HL-60/S4 treated with retinoic acid at 250 ng/mL for 4 days and 3 days (cell line): ENCODE measurements around the gene TUBB1.

Experiments used
- in situ Hi-C: fragments of 300-500 bp; cut with MboI; formaldehyde crosslinking; loops from 2 replicates; pipeline ENCODE4 v1.7.0; 2022; ENCODE audit warnings: low sequenced_read_pairs

The TUBB1 gene

DNA sequence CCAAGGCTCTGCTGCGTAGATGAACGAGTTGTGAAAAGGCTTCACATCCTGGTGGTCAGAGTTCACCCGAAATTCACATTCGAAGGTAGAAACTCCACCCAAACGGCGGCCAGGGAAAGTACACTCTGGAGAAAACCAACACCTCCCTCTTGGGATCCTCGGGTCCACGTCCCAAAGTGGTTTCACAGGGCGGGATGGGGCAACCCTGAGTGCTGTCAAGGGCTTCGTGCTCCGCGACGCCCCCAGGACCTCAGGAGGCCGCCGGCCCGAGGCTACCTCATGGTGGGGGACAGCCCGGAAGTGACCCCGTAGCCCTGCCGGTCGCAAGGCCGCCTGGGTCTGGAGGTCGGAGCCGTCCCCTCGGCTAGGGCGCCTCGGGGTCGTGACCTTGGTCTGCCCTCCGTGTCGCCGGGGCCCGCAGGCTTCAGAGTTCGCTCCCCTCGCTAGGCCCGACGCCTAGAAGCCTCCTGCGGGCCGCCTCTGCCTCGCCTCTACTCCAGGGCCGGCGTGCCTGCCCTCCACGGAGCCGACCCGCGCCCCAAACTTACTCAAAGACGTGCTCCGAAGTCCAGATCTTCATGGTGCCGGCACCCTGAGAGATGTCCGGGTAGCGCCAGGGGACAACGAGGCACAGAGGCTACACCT is 23.0 kb downstream of the TUBB1 start, which contains the start of gene PRELID3B:
Gene PRELID3B (minus strand): TSS at position 636 of the 645 bp plus-strand sequence. CDS start 56 bp downstream, at position 580.
- in situ Hi-C loops: no loop called here

- in situ Hi-C loops: no loop called here
Measured at GRCh38 chr20:59042796-59043631, 23.8 kb downstream of the TUBB1 start.

- in situ Hi-C loops: no loop called here
Measured at GRCh38 chr20:59043698-59044097, 24.5 kb downstream of the TUBB1 start.

- in situ Hi-C loops: no loop called here
Measured at GRCh38 chr20:59044295-59044694, 25.1 kb downstream of the TUBB1 start.

GRCh38 chr20:59044796-59045195 is 25.6 kb downstream of the TUBB1 start:
- in situ Hi-C loops: no loop called here

DNA sequence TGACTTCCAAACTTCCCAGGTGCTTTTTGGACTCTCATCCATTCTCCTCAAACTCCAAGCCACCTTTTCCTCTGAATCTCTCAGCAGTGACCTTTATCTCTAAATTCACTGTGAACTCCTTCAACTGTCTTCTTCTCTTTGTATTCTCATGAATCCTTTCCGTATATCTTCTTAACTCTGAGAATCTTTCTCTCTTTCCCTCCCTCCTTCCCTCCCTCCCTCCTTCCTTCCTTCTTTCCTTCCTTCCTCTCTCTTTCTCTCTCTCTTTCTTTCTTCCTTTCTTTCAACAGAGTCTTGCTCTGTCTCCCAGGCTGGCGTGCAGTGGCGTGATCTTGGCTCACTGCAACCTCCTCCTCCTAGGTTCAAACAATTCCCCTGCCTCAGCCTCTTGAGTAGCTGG is 27.6 kb downstream of the TUBB1 start:
- in situ Hi-C loops: no loop called here

- in situ Hi-C loops: no loop called here
Measured at GRCh38 chr20:59047938-59048680, 28.9 kb downstream of the TUBB1 start.

GRCh38 chr20:59048681-59049030 is 29.4 kb downstream of the TUBB1 start:
- in situ Hi-C loops: no loop called here

GRCh38 chr20:59050437-59050836 is 31.2 kb downstream of the TUBB1 start:
- in situ Hi-C loops: no loop called here

DNA sequence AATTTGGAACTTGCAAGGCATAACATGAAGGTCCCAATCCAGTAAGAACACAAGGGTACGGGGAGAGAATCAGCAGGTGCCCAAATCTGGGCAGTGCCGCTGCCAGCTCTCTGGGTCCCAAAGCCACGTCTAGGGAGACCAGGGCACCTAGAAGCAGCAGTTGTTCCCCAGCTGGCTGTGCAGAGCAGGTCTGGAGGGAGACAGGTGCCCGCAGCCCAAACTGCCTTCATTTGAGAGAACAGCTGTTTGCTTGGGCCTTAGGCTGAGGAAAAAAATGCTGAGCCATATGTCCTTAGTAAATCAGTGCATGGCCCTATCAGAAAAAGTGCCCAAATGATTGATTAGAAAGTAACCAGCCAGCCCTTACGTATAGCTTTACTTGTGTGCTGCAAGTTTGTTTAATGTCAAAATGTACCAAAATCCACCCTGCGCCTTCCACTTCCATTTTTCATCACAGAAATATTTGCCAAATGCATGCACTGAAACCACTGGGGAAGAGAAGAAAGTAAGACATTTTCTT is 32.5 kb downstream of the TUBB1 start:
- in situ Hi-C loops: no loop called here

DNA sequence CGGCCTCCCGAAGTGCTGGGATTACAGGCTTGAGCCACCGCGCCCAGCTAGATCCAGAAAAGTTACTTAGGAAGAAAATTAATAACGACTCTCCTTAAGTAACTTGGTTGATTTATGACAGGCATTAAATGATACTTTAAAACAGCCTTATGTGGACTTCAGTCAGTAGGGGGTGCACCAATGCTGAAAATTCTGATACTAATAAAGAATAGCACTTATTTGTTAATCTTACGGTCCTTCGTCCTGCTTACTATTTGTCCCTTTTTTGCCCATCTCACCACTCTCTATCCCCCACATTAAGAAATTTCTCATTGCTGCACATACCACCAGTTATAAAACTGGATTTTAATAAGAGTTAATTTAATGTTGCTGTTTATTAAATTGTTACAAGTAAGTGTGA is 36.1 kb downstream of the TUBB1 start:
- in situ Hi-C loops: no loop called here

DNA sequence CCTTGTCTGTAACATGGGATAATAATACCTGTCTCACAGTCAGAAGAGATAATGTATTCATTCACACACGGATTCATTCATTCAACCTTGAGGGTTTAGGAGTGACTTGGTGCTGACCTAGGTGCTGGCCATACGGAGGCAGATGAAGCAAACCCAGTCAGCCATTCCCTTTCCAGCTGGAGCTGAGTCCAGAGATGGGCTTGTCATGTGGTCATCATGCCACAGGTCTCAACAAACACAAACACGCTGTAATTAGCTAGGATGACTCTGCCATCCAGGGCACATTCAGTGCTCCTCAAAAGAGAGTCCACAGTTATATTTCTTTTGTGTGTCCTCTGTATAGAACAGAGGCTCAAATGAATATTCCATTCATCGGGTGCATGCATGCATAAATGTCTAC is 42.9 kb downstream of the TUBB1 start:
- in situ Hi-C loops: no loop called here

DNA sequence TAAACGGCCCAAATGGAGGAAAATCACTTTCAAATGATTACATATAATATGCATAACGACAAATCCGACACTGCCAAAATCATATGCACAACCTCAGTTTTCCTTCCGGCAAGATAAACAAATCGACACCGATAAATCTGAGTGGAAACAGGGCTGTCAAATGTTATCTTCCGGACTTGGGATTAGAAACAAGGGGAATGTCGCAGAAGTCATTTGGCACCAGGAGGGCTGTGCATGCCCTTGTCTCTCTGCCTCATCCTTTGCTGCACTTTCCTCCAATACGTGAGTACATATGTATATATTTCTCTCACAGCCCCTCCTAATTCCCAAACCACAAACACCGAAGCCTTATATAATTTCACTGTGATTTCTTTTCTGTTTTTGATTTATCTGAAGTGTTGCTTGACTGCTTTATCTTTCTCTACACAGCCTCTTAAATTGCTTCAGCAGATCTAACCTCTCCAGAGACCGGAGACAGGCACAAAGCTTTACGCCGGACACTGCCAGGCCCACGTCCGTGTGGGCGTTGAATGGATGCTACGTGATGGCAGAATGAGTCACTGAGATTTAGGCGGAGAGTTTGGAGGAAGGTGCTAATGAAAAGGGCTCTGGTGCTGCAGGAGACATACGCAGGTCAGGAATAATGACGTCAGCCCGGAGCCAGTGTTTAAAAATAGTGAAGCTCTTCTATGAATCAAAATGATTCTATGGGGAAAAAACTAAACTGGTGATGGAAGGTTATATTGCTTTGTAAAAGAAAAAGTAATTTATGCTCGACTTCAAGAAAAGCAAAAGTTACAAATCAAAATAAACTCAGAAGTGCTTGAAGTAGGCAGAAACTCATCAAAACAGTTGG is 44.4 kb downstream of the TUBB1 start:
- in situ Hi-C loops: no loop called here

DNA sequence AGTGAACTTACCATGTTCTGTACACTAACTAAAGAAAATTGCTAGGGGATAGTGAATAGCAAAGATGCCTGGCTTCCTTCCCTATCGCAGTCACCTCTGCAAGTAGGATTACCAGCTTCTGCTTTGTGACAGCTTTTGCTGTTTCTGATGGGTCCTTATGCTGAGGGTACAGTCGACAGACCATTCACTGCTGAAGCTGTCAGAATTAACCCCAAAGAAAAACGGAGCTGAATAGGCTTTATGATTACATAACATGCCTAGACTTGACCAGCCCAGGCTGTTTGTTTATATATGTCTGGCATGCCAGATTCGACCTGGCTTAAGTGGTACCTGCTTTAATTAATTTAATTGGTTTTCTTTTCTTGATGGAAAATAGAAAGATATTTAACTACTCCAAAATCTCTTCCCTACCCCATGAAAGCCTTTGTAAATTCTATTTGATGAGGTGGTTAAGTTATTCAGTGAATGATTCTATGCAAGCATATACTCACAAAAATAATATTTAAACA is 45.0 kb downstream of the TUBB1 start:
- in situ Hi-C loops: no loop called here

DNA sequence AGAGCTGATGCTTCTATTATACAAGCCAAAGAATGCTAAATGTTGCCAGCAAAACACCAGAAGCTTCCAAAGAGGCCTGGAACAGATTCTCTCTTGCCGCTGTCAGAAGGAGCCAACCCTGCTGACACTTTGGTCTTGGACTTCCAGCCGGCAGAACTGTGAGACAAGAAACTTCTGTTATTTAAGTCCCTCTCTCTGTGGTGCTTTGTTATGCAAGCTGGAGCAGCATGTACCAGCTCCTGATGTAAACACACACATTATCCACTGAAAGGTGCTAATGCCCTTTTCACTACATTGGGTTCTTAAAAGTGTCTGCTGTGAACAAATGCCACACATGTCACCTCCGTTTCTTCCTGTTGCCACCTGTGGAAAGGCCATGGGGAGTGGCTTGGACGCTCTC is 49.3 kb downstream of the TUBB1 start:
- in situ Hi-C loops: no loop called here

GRCh38 chr20:59069026-59069425 is 49.8 kb downstream of the TUBB1 start:
- in situ Hi-C loops: no loop called here

DNA sequence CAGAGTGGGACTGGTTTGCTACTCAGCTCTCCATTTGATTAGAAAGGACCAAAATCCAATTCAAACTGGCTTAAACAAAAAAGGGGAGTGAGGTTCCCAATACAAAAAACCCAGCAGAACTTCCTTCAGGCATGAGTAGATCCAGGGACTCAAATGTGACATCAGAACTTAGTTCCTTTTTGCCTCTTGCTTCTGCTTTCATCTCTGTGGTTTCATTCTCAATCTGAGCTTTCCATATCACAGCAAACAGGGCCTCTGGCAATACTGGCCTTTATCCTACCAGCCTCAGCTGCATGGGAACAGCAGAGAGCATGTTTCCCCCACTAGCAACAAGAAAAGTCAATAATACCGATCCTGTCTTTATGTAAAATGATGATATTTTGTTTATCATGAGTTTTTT is 52.0 kb downstream of the TUBB1 start:
- in situ Hi-C loops: no loop called here

DNA sequence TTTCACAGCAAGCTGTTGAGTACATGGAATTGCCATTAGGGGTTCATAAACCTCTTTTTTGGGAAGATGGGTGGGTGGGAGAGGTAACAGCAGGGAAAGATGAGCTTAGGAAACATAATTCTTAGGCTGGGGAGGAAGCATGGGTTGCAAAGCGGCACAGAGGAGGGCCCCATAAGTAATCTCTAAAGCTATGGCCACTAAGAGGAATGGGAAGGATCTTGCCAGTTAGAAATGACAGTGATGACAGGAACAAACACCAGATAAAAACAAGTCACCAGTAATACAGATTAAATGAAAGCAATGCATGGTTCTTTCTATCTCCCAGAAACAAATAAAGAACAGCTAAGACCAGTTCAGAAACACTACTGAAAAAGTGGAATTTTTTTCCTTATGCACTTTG is 54.4 kb downstream of the TUBB1 start:
- in situ Hi-C loops: no loop called here

DNA sequence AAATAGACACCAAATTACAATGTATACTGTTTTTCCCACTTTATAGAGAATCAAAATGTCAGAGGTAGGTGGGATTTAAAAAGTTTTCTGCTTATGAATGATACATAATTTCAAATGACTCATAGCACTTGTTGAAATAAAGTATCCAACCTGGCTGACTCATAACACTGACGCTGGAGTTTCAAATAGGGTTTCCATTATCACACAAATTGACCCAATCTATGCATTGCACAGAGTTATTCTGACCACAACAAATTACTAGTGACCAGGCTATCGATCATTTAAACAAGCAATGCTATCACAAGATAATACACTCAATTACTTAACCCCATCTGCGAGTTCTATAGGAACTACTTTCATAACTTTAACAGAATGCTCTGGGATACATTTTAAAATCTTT is 55.2 kb downstream of the TUBB1 start:
- in situ Hi-C loops: no loop called here

DNA sequence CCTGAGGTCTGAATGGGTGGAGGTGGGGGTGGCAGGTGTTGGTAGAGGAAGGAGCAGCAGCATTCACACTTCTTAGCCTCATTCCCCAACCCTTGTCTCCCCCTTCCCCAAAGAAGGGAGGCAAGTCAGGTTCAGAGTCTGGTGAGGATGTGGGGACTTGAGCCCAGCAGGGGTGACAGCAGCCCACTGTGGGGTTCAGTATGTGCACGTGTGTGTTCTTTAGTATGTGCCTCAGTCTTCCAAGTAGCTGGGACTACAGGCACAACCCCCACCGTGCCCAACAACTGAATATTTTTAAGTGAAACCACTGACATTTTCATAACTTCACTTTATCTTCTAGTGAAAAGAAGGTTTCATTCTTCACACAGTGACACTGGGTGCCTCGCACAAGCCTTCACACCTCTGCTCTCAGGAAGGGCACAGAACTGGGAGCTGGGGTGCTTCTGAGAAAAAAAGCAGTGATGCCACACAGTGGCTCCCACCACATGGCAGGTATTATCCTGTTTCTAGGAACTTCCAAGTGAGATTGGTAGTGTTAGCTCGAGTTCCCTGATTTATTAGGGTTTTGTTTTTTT is 56.8 kb downstream of the TUBB1 start:
- in situ Hi-C loops: loop anchor here (25.0 kb wide), 1 partner anchor 336 kb away; no protein-coding TSS in a partner anchor
